HEK293 (cell line): ENCODE measurements around the gene MXI1.

Experiments used
- BCL11B ChIP-seq: fragments of 450-650 bp; formaldehyde crosslinking; IDR thresholded peaks from 2 replicates; pipeline ENCODE4 v1.5.1; 2016; ENCODE audit warnings: low read depth, missing biosample characterization, missing genetic modification characterization
- GLI2 ChIP-seq: fragments of 450-650 bp; formaldehyde crosslinking; IDR thresholded peaks from 2 replicates; pipeline ENCODE4; 2017; ENCODE audit warnings: missing biosample characterization, missing genetic modification characterization, low read depth, borderline replicate concordance
- HIC1 ChIP-seq: fragments of 450-650 bp; formaldehyde crosslinking; IDR thresholded peaks from 2 replicates; pipeline ENCODE4 v1.5.1; 2016; ENCODE audit warnings: missing biosample characterization, missing genetic modification characterization
- HOXC10 ChIP-seq: sonication (generic); formaldehyde crosslinking; IDR thresholded peaks from 2 replicates; pipeline ENCODE4 v1.8.1; 2023; ENCODE audit warnings: mild to moderate bottlenecking, missing genetic modification reagents
- HOXD13 ChIP-seq: sonication (generic); formaldehyde crosslinking; IDR thresholded peaks from 2 replicates; pipeline ENCODE4 v1.8.0; 2022; ENCODE audit warnings: missing genetic modification reagents, borderline replicate concordance
- KLF8 ChIP-seq: fragments of 450-650 bp; formaldehyde crosslinking; IDR thresholded peaks from 2 replicates; pipeline ENCODE4 v1.5.1; 2016; ENCODE audit warnings: missing biosample characterization, missing genetic modification characterization
- SP2 ChIP-seq: fragments of 450-650 bp; formaldehyde crosslinking; IDR thresholded peaks from 2 replicates; pipeline ENCODE4 v1.5.1; 2016; ENCODE audit warnings: missing biosample characterization, missing genetic modification characterization
- ZBTB1 ChIP-seq: fragments of 450-650 bp; formaldehyde crosslinking; IDR thresholded peaks from 2 replicates; pipeline ENCODE4 v1.5.1; 2016; ENCODE audit warnings: missing biosample characterization, missing genetic modification characterization
- ZBTB7A ChIP-seq: fragments of 450-650 bp; formaldehyde crosslinking; IDR thresholded peaks from 2 replicates; pipeline ENCODE4 v1.5.1; 2016; ENCODE audit warnings: low read depth, missing biosample characterization, missing genetic modification characterization
- ZNF121 ChIP-seq: fragments of 450-650 bp; formaldehyde crosslinking; IDR thresholded peaks from 2 replicates; pipeline ENCODE4 v1.5.1; 2016; ENCODE audit warnings: missing biosample characterization, missing genetic modification characterization
- ZNF132 ChIP-seq: fragments of 450-650 bp; formaldehyde crosslinking; IDR thresholded peaks from 2 replicates; pipeline ENCODE4 v1.5.1; 2017; ENCODE audit warnings: missing biosample characterization, missing genetic modification characterization, borderline replicate concordance
- ZNF19 ChIP-seq: fragments of 450-650 bp; formaldehyde crosslinking; IDR thresholded peaks from 2 replicates; pipeline ENCODE4; 2016; ENCODE audit warnings: missing biosample characterization, missing genetic modification characterization, low read depth
- ZNF2 ChIP-seq: fragments of 450-650 bp; formaldehyde crosslinking; IDR thresholded peaks from 2 replicates; pipeline ENCODE4 v1.5.1; 2016; ENCODE audit warnings: missing biosample characterization, missing genetic modification characterization
- ZNF214 ChIP-seq: fragments of 450-650 bp; formaldehyde crosslinking; IDR thresholded peaks from 2 replicates; pipeline ENCODE4 v1.5.1; 2017; ENCODE audit warnings: missing biosample characterization, mild to moderate bottlenecking, missing genetic modification characterization, borderline replicate concordance
- ZNF292 ChIP-seq: fragments of 450-650 bp; formaldehyde crosslinking; IDR thresholded peaks from 2 replicates; pipeline ENCODE4 v1.5.1; 2016; ENCODE audit warnings: low read depth, missing biosample characterization, missing genetic modification characterization, borderline replicate concordance
- ZNF48 ChIP-seq: fragments of 450-650 bp; formaldehyde crosslinking; IDR thresholded peaks from 2 replicates; pipeline ENCODE4 v1.5.1; 2016; ENCODE audit warnings: missing biosample characterization, missing genetic modification characterization
- ZNF501 ChIP-seq: fragments of 450-650 bp; formaldehyde crosslinking; IDR thresholded peaks from 2 replicates; pipeline ENCODE4 v1.5.1; 2016; ENCODE audit warnings: missing biosample characterization, missing genetic modification characterization
- ZNF600 ChIP-seq: fragments of 450-650 bp; formaldehyde crosslinking; IDR thresholded peaks from 2 replicates; pipeline ENCODE4 v1.5.1; 2016; ENCODE audit warnings: missing biosample characterization, missing genetic modification characterization
- ZNF639 ChIP-seq: fragments of 450-650 bp; formaldehyde crosslinking; IDR thresholded peaks from 2 replicates; pipeline ENCODE4 v1.5.1; 2016; ENCODE audit warnings: missing biosample characterization, missing genetic modification characterization
- ZNF664 ChIP-seq: fragments of 450-650 bp; formaldehyde crosslinking; IDR thresholded peaks from 2 replicates; pipeline ENCODE4 v1.5.1; 2016; ENCODE audit warnings: missing biosample characterization, missing genetic modification characterization
- ZNF747 ChIP-seq: fragments of 450-650 bp; formaldehyde crosslinking; IDR thresholded peaks from 2 replicates; pipeline ENCODE4 v1.5.1; 2016; ENCODE audit warnings: missing biosample characterization, missing genetic modification characterization
- ZNF837 ChIP-seq: fragments of 450-650 bp; formaldehyde crosslinking; IDR thresholded peaks from 2 replicates; pipeline ENCODE4 v1.5.1; 2016; ENCODE audit warnings: missing biosample characterization, missing genetic modification characterization
- ZXDB ChIP-seq: fragments of 450-650 bp; formaldehyde crosslinking; IDR thresholded peaks from 2 replicates; pipeline ENCODE4 v1.5.1; 2016; ENCODE audit warnings: missing biosample characterization, missing genetic modification characterization
- TF ChIP-seq, protein P1 (sequence below): fragments of 450-650 bp; formaldehyde crosslinking; IDR thresholded peaks from 2 replicates; pipeline ENCODE4 v1.5.1; 2016; ENCODE audit warnings: missing biosample characterization, missing genetic modification characterization
- TF ChIP-seq, protein P2 (sequence below): fragments of 450-650 bp; formaldehyde crosslinking; IDR thresholded peaks from 2 replicates; pipeline ENCODE4 v1.5.1; 2016; ENCODE audit warnings: missing biosample characterization, missing genetic modification characterization
- TF ChIP-seq, protein P3 (sequence below): fragments of 450-650 bp; formaldehyde crosslinking; IDR thresholded peaks from 2 replicates; pipeline ENCODE4 v1.5.1; 2016; ENCODE audit warnings: missing biosample characterization, missing genetic modification characterization
- TF ChIP-seq, protein P4 (sequence below): fragments of 450-650 bp; formaldehyde crosslinking; IDR thresholded peaks from 2 replicates; pipeline ENCODE4 v1.5.1; 2016; ENCODE audit warnings: missing biosample characterization, missing genetic modification characterization
- TF ChIP-seq, protein P5 (sequence below): fragments of 450-650 bp; formaldehyde crosslinking; IDR thresholded peaks from 2 replicates; pipeline ENCODE4 v1.5.1; 2016; ENCODE audit warnings: missing biosample characterization, missing genetic modification characterization

MXI1 gene

GRCh38 chr10:110304780-110305421, 97.5 kb downstream of the MXI1 start, which contains the start of gene SMNDC1 (continued):
- TF ChIP-seq HIC1 (tag by site-specific recombination): no peak
- no peak for TF ChIP-seq ZNF664
- TF ChIP-seq, protein P1, sequence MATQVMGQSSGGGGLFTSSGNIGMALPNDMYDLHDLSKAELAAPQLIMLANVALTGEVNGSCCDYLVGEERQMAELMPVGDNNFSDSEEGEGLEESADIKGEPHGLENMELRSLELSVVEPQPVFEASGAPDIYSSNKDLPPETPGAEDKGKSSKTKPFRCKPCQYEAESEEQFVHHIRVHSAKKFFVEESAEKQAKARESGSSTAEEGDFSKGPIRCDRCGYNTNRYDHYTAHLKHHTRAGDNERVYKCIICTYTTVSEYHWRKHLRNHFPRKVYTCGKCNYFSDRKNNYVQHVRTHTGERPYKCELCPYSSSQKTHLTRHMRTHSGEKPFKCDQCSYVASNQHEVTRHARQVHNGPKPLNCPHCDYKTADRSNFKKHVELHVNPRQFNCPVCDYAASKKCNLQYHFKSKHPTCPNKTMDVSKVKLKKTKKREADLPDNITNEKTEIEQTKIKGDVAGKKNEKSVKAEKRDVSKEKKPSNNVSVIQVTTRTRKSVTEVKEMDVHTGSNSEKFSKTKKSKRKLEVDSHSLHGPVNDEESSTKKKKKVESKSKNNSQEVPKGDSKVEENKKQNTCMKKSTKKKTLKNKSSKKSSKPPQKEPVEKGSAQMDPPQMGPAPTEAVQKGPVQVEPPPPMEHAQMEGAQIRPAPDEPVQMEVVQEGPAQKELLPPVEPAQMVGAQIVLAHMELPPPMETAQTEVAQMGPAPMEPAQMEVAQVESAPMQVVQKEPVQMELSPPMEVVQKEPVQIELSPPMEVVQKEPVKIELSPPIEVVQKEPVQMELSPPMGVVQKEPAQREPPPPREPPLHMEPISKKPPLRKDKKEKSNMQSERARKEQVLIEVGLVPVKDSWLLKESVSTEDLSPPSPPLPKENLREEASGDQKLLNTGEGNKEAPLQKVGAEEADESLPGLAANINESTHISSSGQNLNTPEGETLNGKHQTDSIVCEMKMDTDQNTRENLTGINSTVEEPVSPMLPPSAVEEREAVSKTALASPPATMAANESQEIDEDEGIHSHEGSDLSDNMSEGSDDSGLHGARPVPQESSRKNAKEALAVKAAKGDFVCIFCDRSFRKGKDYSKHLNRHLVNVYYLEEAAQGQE: no peak
- no peak for TF ChIP-seq ZNF19 (tag by site-specific recombination)
- TF ChIP-seq BCL11B (tag by site-specific recombination): no peak
- TF ChIP-seq ZNF837: no peak
- no peak; the same call in 1 of the 2 replicates for TF ChIP-seq ZNF501 (tag by site-specific recombination)
- peak; percentile 85 for TF ChIP-seq ZXDB (tag by site-specific recombination)
- TF ChIP-seq ZNF132: no peak
- TF ChIP-seq ZNF639 (tag by site-specific recombination): no peak
- TF ChIP-seq, protein P2, sequence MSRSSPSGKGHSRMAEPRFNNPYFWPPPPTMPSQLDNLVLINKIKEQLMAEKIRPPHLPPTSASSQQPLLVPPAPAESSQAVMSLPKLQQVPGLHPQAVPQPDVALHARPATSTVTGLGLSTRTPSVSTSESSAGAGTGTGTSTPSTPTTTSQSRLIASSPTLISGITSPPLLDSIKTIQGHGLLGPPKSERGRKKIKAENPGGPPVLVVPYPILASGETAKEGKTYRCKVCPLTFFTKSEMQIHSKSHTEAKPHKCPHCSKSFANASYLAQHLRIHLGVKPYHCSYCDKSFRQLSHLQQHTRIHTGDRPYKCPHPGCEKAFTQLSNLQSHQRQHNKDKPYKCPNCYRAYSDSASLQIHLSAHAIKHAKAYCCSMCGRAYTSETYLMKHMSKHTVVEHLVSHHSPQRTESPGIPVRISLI (tag by site-specific recombination): no peak
- TF ChIP-seq, protein P3, sequence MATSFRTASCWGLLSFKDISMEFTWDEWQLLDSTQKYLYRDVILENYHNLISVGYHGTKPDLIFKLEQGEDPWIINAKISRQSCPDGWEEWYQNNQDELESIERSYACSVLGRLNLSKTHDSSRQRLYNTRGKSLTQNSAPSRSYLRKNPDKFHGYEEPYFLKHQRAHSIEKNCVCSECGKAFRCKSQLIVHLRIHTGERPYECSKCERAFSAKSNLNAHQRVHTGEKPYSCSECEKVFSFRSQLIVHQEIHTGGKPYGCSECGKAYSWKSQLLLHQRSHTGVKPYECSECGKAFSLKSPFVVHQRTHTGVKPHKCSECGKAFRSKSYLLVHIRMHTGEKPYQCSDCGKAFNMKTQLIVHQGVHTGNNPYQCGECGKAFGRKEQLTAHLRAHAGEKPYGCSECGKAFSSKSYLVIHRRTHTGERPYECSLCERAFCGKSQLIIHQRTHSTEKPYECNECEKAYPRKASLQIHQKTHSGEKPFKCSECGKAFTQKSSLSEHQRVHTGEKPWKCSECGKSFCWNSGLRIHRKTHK (tag by site-specific recombination): no peak
- TF ChIP-seq ZNF121 (tag by site-specific recombination): no peak
- TF ChIP-seq SP2 (tag by site-specific recombination): peak; percentile 89
- TF ChIP-seq ZNF214 (tag by site-specific recombination): no peak
- no peak for TF ChIP-seq ZNF600 (tag by site-specific recombination)
- TF ChIP-seq ZNF48 (tag by site-specific recombination): no peak
- TF ChIP-seq ZNF292: no peak
- no peak for TF ChIP-seq ZBTB7A (tag by site-specific recombination)
- TF ChIP-seq HOXC10: no peak
- TF ChIP-seq, protein P4, sequence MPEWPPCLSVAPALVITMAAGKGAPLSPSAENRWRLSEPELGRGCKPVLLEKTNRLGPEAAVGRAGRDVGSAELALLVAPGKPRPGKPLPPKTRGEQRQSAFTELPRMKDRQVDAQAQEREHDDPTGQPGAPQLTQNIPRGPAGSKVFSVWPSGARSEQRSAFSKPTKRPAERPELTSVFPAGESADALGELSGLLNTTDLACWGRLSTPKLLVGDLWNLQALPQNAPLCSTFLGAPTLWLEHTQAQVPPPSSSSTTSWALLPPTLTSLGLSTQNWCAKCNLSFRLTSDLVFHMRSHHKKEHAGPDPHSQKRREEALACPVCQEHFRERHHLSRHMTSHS (tag by site-specific recombination): no peak
- TF ChIP-seq ZBTB1 (tag by site-specific recombination): no peak
- no peak for TF ChIP-seq ZNF2 (tag by site-specific recombination)
- no peak for TF ChIP-seq HOXD13 (CRISPR knock-in tag)
- TF ChIP-seq, protein P5, sequence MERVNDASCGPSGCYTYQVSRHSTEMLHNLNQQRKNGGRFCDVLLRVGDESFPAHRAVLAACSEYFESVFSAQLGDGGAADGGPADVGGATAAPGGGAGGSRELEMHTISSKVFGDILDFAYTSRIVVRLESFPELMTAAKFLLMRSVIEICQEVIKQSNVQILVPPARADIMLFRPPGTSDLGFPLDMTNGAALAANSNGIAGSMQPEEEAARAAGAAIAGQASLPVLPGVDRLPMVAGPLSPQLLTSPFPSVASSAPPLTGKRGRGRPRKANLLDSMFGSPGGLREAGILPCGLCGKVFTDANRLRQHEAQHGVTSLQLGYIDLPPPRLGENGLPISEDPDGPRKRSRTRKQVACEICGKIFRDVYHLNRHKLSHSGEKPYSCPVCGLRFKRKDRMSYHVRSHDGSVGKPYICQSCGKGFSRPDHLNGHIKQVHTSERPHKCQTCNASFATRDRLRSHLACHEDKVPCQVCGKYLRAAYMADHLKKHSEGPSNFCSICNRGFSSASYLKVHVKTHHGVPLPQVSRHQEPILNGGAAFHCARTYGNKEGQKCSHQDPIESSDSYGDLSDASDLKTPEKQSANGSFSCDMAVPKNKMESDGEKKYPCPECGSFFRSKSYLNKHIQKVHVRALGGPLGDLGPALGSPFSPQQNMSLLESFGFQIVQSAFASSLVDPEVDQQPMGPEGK (tag by site-specific recombination): peak; percentile 81
- TF ChIP-seq GLI2 (tag by site-specific recombination): no peak
- TF ChIP-seq ZNF747 (tag by site-specific recombination): no peak
- 0 out of 2 replicates have a peak, but pooled peaks have one; percentile 63 for TF ChIP-seq KLF8 (tag by site-specific recombination)
